Measurements from ENCODE around the gene BDKRB2. TPM values are rescaled to one million over a fixed set of nuclear protein-coding genes. Genes with fewer than 3 reads are reported as not detected.
A peak's percentile ranks its signal among the peaks of the same experiment; 100 is the strongest.

BDKRB2 gene
- total and polyA plus RNA-seq, 2 of the 8 experiments (the other 6 are each of a cell fraction or from before 2014, with no cell fraction given): 0.13 to 0.21 TPM

DNA sequence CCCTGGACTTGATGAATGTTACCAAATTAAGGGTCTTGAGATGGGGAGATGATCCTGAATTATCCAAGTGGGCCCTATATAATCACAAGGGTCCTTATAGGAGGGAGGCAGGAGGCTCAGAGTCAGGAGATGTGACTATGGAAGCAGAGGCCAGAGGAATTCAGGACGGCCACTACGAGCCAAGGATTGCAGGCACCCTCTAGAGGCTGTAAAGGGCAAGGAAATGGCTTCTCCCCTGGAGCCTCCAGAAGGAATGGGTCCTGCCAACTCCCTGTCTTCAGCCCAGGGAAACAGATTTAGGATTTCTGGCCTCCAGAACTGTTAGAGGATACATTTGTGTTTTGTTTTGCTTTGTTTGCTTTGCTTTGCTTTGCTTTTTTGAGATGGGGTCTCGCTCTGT, 60.2 kb downstream of the BDKRB2 start:
- 62% methylated on average over 2 of the region's 3 CpGs; no CpG with 5 or more reads in 1 of the 2 experiments for WGBS, 2 experiments (ENCODE audit: extremely low coverage in 1 of 2, insufficient coverage in 1 of 2, insufficient read length in 1 of 2, insufficient replicate concordance in 2 of 2, low coverage in 1 of 2, low lambda C conversion rate in 2 of 2, missing lambda C conversion rate in 1 of 2)
- no peak overlapping the region for H2BK120ac ChIP-seq (replicated peaks; ENCODE audit: low read depth, low read length)
- CTCF ChIA-PET (ENCODE audit: partially characterized antibody): interaction anchor here (0.6 to 7.1 kb wide), 16 partner anchors 10 to 647 kb away, joined by 3 to 67 read pairs (median 4); partner anchors contain the start of gene BDKRB2
- no peak overlapping the region for H3K18ac ChIP-seq (ENCODE audit: extremely low read depth, low read length)
- H4K91ac ChIP-seq (replicated peaks; ENCODE audit: insufficient read length, low read length): no peak overlapping the region
- H3K23ac ChIP-seq (ENCODE audit: insufficient read length): no peak overlapping the region
- H3K79me1 ChIP-seq (ENCODE audit: low read depth, low read length): no peaks in the 10 kb centered on the region
- H2BK15ac ChIP-seq (ENCODE audit: low read length): no peak overlapping the region
- H3K4ac ChIP-seq (replicated peaks; ENCODE audit: insufficient read length, low read depth, low read length): no peak overlapping the region
- no peaks in the 10 kb centered on the region for H3K4me1 ChIP-seq (replicated peaks in 1 of 4; ENCODE audit: control insufficient read depth in 3 of 4, insufficient read depth in 4 of 4, low read length in 3 of 4)
- H3K9ac ChIP-seq (replicated peaks in 1 of 4; ENCODE audit: extremely low read depth in 1 of 4, low read depth in 3 of 4, low read length in 3 of 4): no peak overlapping the region
- H3K4me2 ChIP-seq (ENCODE audit: insufficient read depth in 1 of 2, low read depth in 2 of 2, low read length in 2 of 2): no peak overlapping the region
- H3K23me2 ChIP-seq (ENCODE audit: low read depth, low read length): no peaks in the 10 kb centered on the region
- no peak overlapping the region for H2BK20ac ChIP-seq (ENCODE audit: low read length)
- no peak overlapping the region for H3K27ac ChIP-seq (ENCODE audit: low read depth, low read length)
- FAIRE-seq: peak; percentile 55
- H3K79me2 ChIP-seq (ENCODE audit: control insufficient read depth in 1 of 2, insufficient read depth in 2 of 2, low read length in 2 of 2): no peaks in the 10 kb centered on the region
- no peak overlapping the region for H2BK5ac ChIP-seq (ENCODE audit: low read depth, low read length)
- H3K9me3 ChIP-seq (ENCODE audit: insufficient read depth in 2 of 2, low read depth in 1 of 2, low read length in 1 of 2): no peaks in the 10 kb centered on the region
- H2AK5ac ChIP-seq (ENCODE audit: low read depth, low read length): no peak overlapping the region
- no peak overlapping the region for H3K4me3 ChIP-seq (ENCODE audit: extremely low read depth in 1 of 4, insufficient read depth in 2 of 4, low read depth in 3 of 4, low read length in 4 of 4)
- DNase-seq (ENCODE audit: low read depth in 1 of 2, low spot score in 2 of 2): no peak
- H2BK12ac ChIP-seq (ENCODE audit: low read depth, low read length): no peak overlapping the region
- no peaks in the 10 kb centered on the region for H4K20me1 ChIP-seq (replicated peaks in 1 of 2; ENCODE audit: control insufficient read depth in 1 of 2, insufficient read depth in 2 of 2, low read length in 2 of 2)
- POLR2A ChIA-PET (ENCODE audit: partially characterized antibody): no interaction called here
- H3K36me3 ChIP-seq (ENCODE audit: control insufficient read depth in 2 of 4, insufficient read depth in 4 of 4, low read length in 3 of 4): no peaks in the 10 kb centered on the region
- no peak overlapping the region for H2AFZ ChIP-seq (ENCODE audit: low read length)
- no peak overlapping the region for H3K56ac ChIP-seq (replicated peaks; ENCODE audit: insufficient read length, low read depth, low read length)
- no peak overlapping the region for H3K14ac ChIP-seq (ENCODE audit: insufficient read length)
- H4K8ac ChIP-seq (ENCODE audit: extremely low read depth, insufficient read depth, low read length): no peak overlapping the region
- no peaks in the 10 kb centered on the region for H3K27me3 ChIP-seq (replicated peaks in 1 of 4; ENCODE audit: control insufficient read depth in 3 of 4, extremely low read depth in 1 of 4, insufficient read depth in 3 of 4, low read length in 3 of 4)
- H4K5ac ChIP-seq (ENCODE audit: insufficient read length, low read depth, low read length): no peak overlapping the region
- TF ChIP-seq, protein P1, sequence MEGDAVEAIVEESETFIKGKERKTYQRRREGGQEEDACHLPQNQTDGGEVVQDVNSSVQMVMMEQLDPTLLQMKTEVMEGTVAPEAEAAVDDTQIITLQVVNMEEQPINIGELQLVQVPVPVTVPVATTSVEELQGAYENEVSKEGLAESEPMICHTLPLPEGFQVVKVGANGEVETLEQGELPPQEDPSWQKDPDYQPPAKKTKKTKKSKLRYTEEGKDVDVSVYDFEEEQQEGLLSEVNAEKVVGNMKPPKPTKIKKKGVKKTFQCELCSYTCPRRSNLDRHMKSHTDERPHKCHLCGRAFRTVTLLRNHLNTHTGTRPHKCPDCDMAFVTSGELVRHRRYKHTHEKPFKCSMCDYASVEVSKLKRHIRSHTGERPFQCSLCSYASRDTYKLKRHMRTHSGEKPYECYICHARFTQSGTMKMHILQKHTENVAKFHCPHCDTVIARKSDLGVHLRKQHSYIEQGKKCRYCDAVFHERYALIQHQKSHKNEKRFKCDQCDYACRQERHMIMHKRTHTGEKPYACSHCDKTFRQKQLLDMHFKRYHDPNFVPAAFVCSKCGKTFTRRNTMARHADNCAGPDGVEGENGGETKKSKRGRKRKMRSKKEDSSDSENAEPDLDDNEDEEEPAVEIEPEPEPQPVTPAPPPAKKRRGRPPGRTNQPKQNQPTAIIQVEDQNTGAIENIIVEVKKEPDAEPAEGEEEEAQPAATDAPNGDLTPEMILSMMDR (IDR thresholded peaks at IDR 0.05; ENCODE audit: control extremely low read depth in 1 of 3, insufficient read depth in 1 of 3, low read depth in 1 of 3, low read length in 3 of 3): peak; percentile 54 to 69 (median 66)
- TF ChIP-seq CHD2 (IDR thresholded peaks at IDR 0.05; ENCODE audit: low read length): no peak
- no peak for TF ChIP-seq KDM1A (IDR thresholded peaks at IDR 0.05; ENCODE audit: borderline replicate concordance, low read length)
- no peak for TF ChIP-seq NANOG (IDR thresholded peaks at IDR 0.05; ENCODE audit: insufficient read depth, low read depth, low read length, poor library complexity, severe bottlenecking)
- TF ChIP-seq, protein P2, sequence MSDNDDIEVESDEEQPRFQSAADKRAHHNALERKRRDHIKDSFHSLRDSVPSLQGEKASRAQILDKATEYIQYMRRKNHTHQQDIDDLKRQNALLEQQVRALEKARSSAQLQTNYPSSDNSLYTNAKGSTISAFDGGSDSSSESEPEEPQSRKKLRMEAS (IDR thresholded peaks at IDR 0.05): no peak
- TF ChIP-seq ATF2 (IDR thresholded peaks at IDR 0.05; ENCODE audit: low read length): no peak
- no peak for TF ChIP-seq CHD1 (IDR thresholded peaks at IDR 0.05; ENCODE audit: low read depth, low read length)
- TF ChIP-seq, protein P3, sequence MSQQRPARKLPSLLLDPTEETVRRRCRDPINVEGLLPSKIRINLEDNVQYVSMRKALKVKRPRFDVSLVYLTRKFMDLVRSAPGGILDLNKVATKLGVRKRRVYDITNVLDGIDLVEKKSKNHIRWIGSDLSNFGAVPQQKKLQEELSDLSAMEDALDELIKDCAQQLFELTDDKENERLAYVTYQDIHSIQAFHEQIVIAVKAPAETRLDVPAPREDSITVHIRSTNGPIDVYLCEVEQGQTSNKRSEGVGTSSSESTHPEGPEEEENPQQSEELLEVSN (IDR thresholded peaks at IDR 0.05): no peak

Measured in H1 (cell line).